Neuronal stem cell (in vitro differentiated cells): ENCODE results near the gene HRH1. TPM values are rescaled to one million over a fixed set of nuclear protein-coding genes. Genes with fewer than 3 reads are reported as not detected.

Experiments used
- DNase-seq: peaks from one replicate; pipeline ENCODE4 v3.0.0-alpha.2; 2013; ENCODE audit warnings: low spot score
- H2AFZ ChIP-seq: one replicate; pipeline ENCODE4 v1.6.1; 2013; ENCODE audit warnings: mild to moderate bottlenecking, low read length, inconsistent platforms
- H2AK5ac ChIP-seq: 2 replicates; pipeline ENCODE4 v1.6.1; 2013; ENCODE audit warnings: low read depth, mild to moderate bottlenecking, inconsistent platforms, low read length, moderate library complexity, mixed read lengths
- H2BK120ac ChIP-seq: 2 replicates; pipeline ENCODE4 v1.6.1; 2013; ENCODE audit warnings: low read depth, mild to moderate bottlenecking, inconsistent platforms, low read length, moderate library complexity, mixed read lengths
- H2BK12ac ChIP-seq: one replicate; pipeline ENCODE4 v1.6.1; 2013; ENCODE audit warnings: low read length, inconsistent platforms
- H2BK15ac ChIP-seq: 2 replicates; pipeline ENCODE4 v1.6.1; 2013; ENCODE audit warnings: mild to moderate bottlenecking, low read length, inconsistent platforms, mixed read lengths
- H2BK5ac ChIP-seq: one replicate; pipeline ENCODE4 v1.6.1; 2013; ENCODE audit warnings: inconsistent platforms, mild to moderate bottlenecking, low read length, moderate library complexity
- H3K14ac ChIP-seq: one replicate; pipeline ENCODE4 v1.6.1; 2013; ENCODE audit warnings: low read length, inconsistent platforms
- H3K18ac ChIP-seq: 2 replicates; pipeline ENCODE4 v1.6.1; 2013; ENCODE audit warnings: low read length, inconsistent platforms
- H3K23ac ChIP-seq: 2 replicates; pipeline ENCODE4 v1.6.1; 2013; ENCODE audit warnings: low read depth, mild to moderate bottlenecking, mixed read lengths, low read length, inconsistent platforms; ENCODE audit not compliant: poor library complexity
- H3K27ac ChIP-seq: replicated peaks from 3 replicates; pipeline ENCODE4 v1.5.1; 2013; ENCODE audit warnings: low read length, inconsistent platforms
- H3K27me3 ChIP-seq, 3 experiments: 2 replicates each; pipeline ENCODE4 v1.6.1; 2013; ENCODE audit warnings: low read length in 3 of 3, mild to moderate bottlenecking in 2 of 3, inconsistent platforms in 1 of 3, low read depth in 1 of 3, mixed read lengths in 1 of 3, moderate library complexity in 1 of 3; ENCODE audit not compliant: control insufficient read depth in 3 of 3, insufficient read depth in 3 of 3
- H3K36me3 ChIP-seq, 2 donors: replicated peaks in 1 of 2; 2 replicates each; pipeline ENCODE4 v1.6.1; 2013; ENCODE audit warnings: low read length in 2 of 2; ENCODE audit not compliant: control insufficient read depth in 2 of 2, insufficient read depth in 2 of 2
- H3K4ac ChIP-seq: 2 replicates; pipeline ENCODE4 v1.6.1; 2013; ENCODE audit warnings: inconsistent platforms, mild to moderate bottlenecking, low read length, moderate library complexity
- H3K4me1 ChIP-seq, 2 donors: 1 replicate in 1 of 2; 2 replicates in 1 of 2; pipeline ENCODE4 v1.6.1; 2013; ENCODE audit warnings: low read length in 2 of 2, low read depth in 1 of 2; ENCODE audit not compliant: control insufficient read depth in 2 of 2, insufficient read depth in 1 of 2
- H3K4me2 ChIP-seq: one replicate; pipeline ENCODE4 v1.6.1; 2013; ENCODE audit warnings: mild to moderate bottlenecking, low read length, inconsistent platforms; ENCODE audit not compliant: insufficient read depth, poor library complexity, severe bottlenecking
- H3K4me3 ChIP-seq, 2 donors: 2 replicates each; pipeline ENCODE4 v1.5.1; 2013; ENCODE audit warnings: low read length in 2 of 2, mild to moderate bottlenecking in 2 of 2, inconsistent platforms in 1 of 2, moderate library complexity in 1 of 2
- H3K79me1 ChIP-seq: one replicate; pipeline ENCODE4 v1.6.1; 2013; ENCODE audit warnings: low read depth, mild to moderate bottlenecking, inconsistent platforms, low read length, moderate library complexity
- H3K9ac ChIP-seq: one replicate; pipeline ENCODE4 v1.6.1; 2013; ENCODE audit warnings: mild to moderate bottlenecking, low read depth, low read length, inconsistent platforms; ENCODE audit not compliant: poor library complexity
- H3K9me3 ChIP-seq, 2 donors: replicated peaks in 1 of 2; 2 replicates each; pipeline versions ENCODE3 to v1.6.1; 2013; ENCODE audit warnings: low read length in 2 of 2, mild to moderate bottlenecking in 2 of 2, inconsistent platforms in 1 of 2, low read depth in 1 of 2, mixed read lengths in 1 of 2, moderate library complexity in 1 of 2; ENCODE audit not compliant: control insufficient read depth in 2 of 2, insufficient read depth in 1 of 2
- H4K8ac ChIP-seq: one replicate; pipeline ENCODE4 v1.6.1; 2013; ENCODE audit warnings: low read depth, mild to moderate bottlenecking, inconsistent platforms, low read length, moderate library complexity
- H4K91ac ChIP-seq: one replicate; pipeline ENCODE4 v1.6.1; 2013; ENCODE audit warnings: low read length, low read depth, mild to moderate bottlenecking, inconsistent platforms; ENCODE audit not compliant: poor library complexity
- WGBS, 2 donors: extraction: QIAGEN DNeasy Blood & Tissue Kit; methylation state at CpG; one replicate each; pipeline ENCODE4 v1.1.7; 2013; ENCODE audit warnings: missing lambda C conversion rate in 2 of 2, mixed read lengths in 1 of 2; ENCODE audit not compliant: insufficient read length in 2 of 2, insufficient replicate concordance in 1 of 2; ENCODE audit errors: extremely low coverage in 2 of 2; 5-methylcytosine and 5-hydroxymethylcytosine counted together
- small RNA-seq: library from polyadenylated mRNA; stranded (forward); fragments of <200 nt; extraction: miRNeasy Mini kit (QIAGEN cat#:217004); gene quantifications from one replicate; pipeline ENCODE3, GENCODE V24; 2013; ENCODE audit not compliant: insufficient read depth

Gene HRH1

DNA sequence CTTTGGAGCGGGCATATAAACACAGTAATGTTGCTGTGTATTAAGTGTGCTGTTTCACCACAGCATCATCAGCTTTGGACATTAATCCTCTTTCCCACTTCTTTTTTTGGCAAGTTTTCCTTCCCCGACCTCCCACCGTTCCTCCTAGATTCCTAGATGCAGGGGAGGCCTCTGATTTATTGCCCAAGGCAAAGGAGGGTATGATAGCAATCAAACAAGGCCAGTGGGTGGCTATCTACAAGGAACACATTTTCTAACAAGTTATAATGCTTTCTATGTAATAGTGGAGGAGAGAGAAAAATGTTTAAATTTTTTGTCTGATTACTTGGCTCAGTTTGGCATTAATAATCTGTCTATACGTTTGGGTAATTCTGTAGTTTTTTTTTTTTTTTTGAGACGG, 156.0 kb downstream of the HRH1 start:
- Histone ChIP-seq H3K27me3 (no peaks in the 10 kb centered on the region), H3K23ac (no peak overlapping the region), H2BK120ac (no peak overlapping the region), H2BK15ac (no peak overlapping the region), H3K4me2 (no peak overlapping the region), H4K91ac (no peak overlapping the region), H3K4me1 (no peaks in the 10 kb centered on the region), H3K27ac (no peak overlapping the region), H3K4me3 (no peak overlapping the region), H2BK12ac (no peak overlapping the region), H3K9ac (no peak overlapping the region), H3K79me1 (no peaks in the 10 kb centered on the region), H2AFZ (no peak overlapping the region), H3K36me3 (peaks cover 13 to 78% of the 10 kb centered on the region in 2 donors), H3K9me3 (no peaks in the 10 kb centered on the region), H3K4ac (no peak overlapping the region), H2BK5ac (no peak overlapping the region), H4K8ac (no peak overlapping the region), H2AK5ac (no peak overlapping the region), H3K18ac (no peak overlapping the region), H3K14ac (no peak overlapping the region)
- WGBS, 2 donors = no CpG with 5 or more reads among the region's 5 CpGs
- DNase-seq = no peak

GRCh38 chr3:11312166-11312565, 157.9 kb downstream of the HRH1 start:
- Histone ChIP-seq H3K18ac (no peak overlapping the region), H2AFZ (no peak overlapping the region), H3K27ac (no peak overlapping the region), H3K27me3 (no peaks in the 10 kb centered on the region), H3K4ac (no peak overlapping the region), H4K8ac (no peak overlapping the region), H3K4me3 (no peak overlapping the region), H3K79me1 (no peaks in the 10 kb centered on the region), H4K91ac (no peak overlapping the region), H3K4me2 (no peak overlapping the region), H2BK120ac (no peak overlapping the region), H3K4me1 (no peaks in the 10 kb centered on the region), H3K9me3 (no peaks in the 10 kb centered on the region), H2AK5ac (no peak overlapping the region), H3K14ac (no peak overlapping the region), H3K9ac (no peak overlapping the region), H2BK5ac (no peak overlapping the region), H3K23ac (no peak overlapping the region), H2BK12ac (no peak overlapping the region), H2BK15ac (no peak overlapping the region), H3K36me3 (peaks cover 10 to 80% of the 10 kb centered on the region in 2 donors)
- DNase-seq = no peak
- WGBS, 2 donors = no CpG with 5 or more reads among the region's 5 CpGs

Small RNA genes within 50 kb of the gene (small RNA-seq; reads per million reads assigned to genes)
- gene AC083855.1 = not detected
